Muscle layer of duodenum (tissue), 2 donors: ENCODE data around the gene CLEC4G.
A peak's percentile ranks its signal among the peaks of the same experiment; 100 is the strongest.

Experiments used
- H3K27ac ChIP-seq: one replicate; pipeline ENCODE4 v1.7.0; 2013; ENCODE audit warnings: mild to moderate bottlenecking, low read length
- H3K27me3 ChIP-seq: one replicate; pipeline ENCODE4 v1.7.0; 2013; ENCODE audit warnings: low read depth, mild to moderate bottlenecking, control low read depth, low read length
- H3K36me3 ChIP-seq, 2 donors: one replicate each; pipeline ENCODE4 v1.7.0; 2013; ENCODE audit warnings: low read length in 2 of 2, control low read depth in 1 of 2, mild to moderate bottlenecking in 1 of 2; ENCODE audit not compliant: insufficient read depth in 2 of 2, control insufficient read depth in 1 of 2
- H3K4me1 ChIP-seq, 2 donors: one replicate each; pipeline ENCODE4 v1.7.0; 2013; ENCODE audit warnings: low read length in 2 of 2, mild to moderate bottlenecking in 2 of 2, control low read depth in 1 of 2, moderate library complexity in 1 of 2; ENCODE audit not compliant: insufficient read depth in 2 of 2, control insufficient read depth in 1 of 2
- H3K4me3 ChIP-seq, 2 donors: one replicate each; pipeline ENCODE4 v1.7.0; 2013; ENCODE audit warnings: low read length in 2 of 2, low read depth in 1 of 2, mild to moderate bottlenecking in 1 of 2
- H3K9me3 ChIP-seq, 2 donors: one replicate each; pipeline ENCODE4 v1.7.0; 2013; ENCODE audit warnings: low read length in 2 of 2, control low read depth in 1 of 2, mild to moderate bottlenecking in 1 of 2; ENCODE audit not compliant: control insufficient read depth in 1 of 2
- donor health status: healthy.

The CLEC4G gene

GRCh38 chr19:7718668-7719067 lies 13.2 kb downstream of the CLEC4G start:
- Histone ChIP-seq H3K27ac (no peak overlapping the region), H3K36me3 (no peaks in the 10 kb centered on the region), H3K4me3 (no peak overlapping the region), H3K4me1 (no peaks in the 10 kb centered on the region), H3K27me3 (no peaks in the 10 kb centered on the region), H3K9me3 (peaks cover 3 to 5% of the 10 kb centered on the region in 2 donors)

- peaks cover 3 to 5% of the 10 kb centered on the region in 2 donors for H3K9me3 ChIP-seq
- no peak overlapping the region for H3K27ac ChIP-seq
- H3K4me1 ChIP-seq = no peaks in the 10 kb centered on the region
- no peaks in the 10 kb centered on the region for H3K36me3 ChIP-seq
- no peaks in the 10 kb centered on the region for H3K27me3 ChIP-seq
- no peak overlapping the region for H3K4me3 ChIP-seq
Measured at GRCh38 chr19:7716762-7717161, 15.1 kb downstream of the CLEC4G start.

- Histone ChIP-seq H3K36me3 (no peaks in the 10 kb centered on the region), H3K27ac (no peak overlapping the region), H3K9me3 (peaks cover 3 to 5% of the 10 kb centered on the region in 2 donors), H3K4me3 (no peak overlapping the region), H3K4me1 (no peaks in the 10 kb centered on the region), H3K27me3 (no peaks in the 10 kb centered on the region)
Measured at GRCh38 chr19:7715671-7716070, 16.2 kb downstream of the CLEC4G start.

GRCh38 chr19:7710616-7711015 lies 21.3 kb downstream of the CLEC4G start:
- Histone ChIP-seq H3K27me3 (no peaks in the 10 kb centered on the region), H3K4me1 (no peaks in the 10 kb centered on the region)

GRCh38 chr19:7709932-7710460 lies 21.9 kb downstream of the CLEC4G start:
- Histone ChIP-seq H3K9me3 (no peaks in the 10 kb centered on the region), H3K27ac (no peak overlapping the region), H3K4me3 (no peak overlapping the region), H3K36me3 (no peaks in the 10 kb centered on the region), H3K4me1 (no peaks in the 10 kb centered on the region), H3K27me3 (no peaks in the 10 kb centered on the region)

More at GRCh38 chr19:7710616-7711015, 21.3 kb downstream of the CLEC4G start:
- Histone ChIP-seq H3K27ac (no peak overlapping the region), H3K4me3 (no peak overlapping the region), H3K36me3 (no peaks in the 10 kb centered on the region), H3K9me3 (no peaks in the 10 kb centered on the region)

GRCh38 chr19:7706955-7707456 lies 24.9 kb downstream of the CLEC4G start:
- peak overlapping the region; percentile 23 for H3K27ac ChIP-seq
- H3K27me3 ChIP-seq = no peaks in the 10 kb centered on the region
- no peaks in the 10 kb centered on the region for H3K36me3 ChIP-seq
- H3K9me3 ChIP-seq = no peaks in the 10 kb centered on the region
- H3K4me3 ChIP-seq = no peak overlapping the region
- H3K4me1 ChIP-seq = no peaks in the 10 kb centered on the region

- H3K4me3 ChIP-seq = no peak overlapping the region
- no peaks in the 10 kb centered on the region for H3K9me3 ChIP-seq
- H3K4me1 ChIP-seq = no peaks in the 10 kb centered on the region
- H3K27me3 ChIP-seq = no peaks in the 10 kb centered on the region
- no peaks in the 10 kb centered on the region for H3K36me3 ChIP-seq
- H3K27ac ChIP-seq = peak overlapping the region; percentile 23
Measured at GRCh38 chr19:7706188-7706954, 25.5 kb downstream of the CLEC4G start.

- Histone ChIP-seq H3K9me3 (no peaks in the 10 kb centered on the region), H3K27me3 (no peaks in the 10 kb centered on the region), H3K4me3 (no peak overlapping the region), H3K4me1 (no peaks in the 10 kb centered on the region), H3K36me3 (no peaks in the 10 kb centered on the region), H3K27ac (no peak overlapping the region)
Measured at GRCh38 chr19:7705387-7706187, 26.3 kb downstream of the CLEC4G start.

- no peaks in the 10 kb centered on the region for H3K27me3 ChIP-seq
- H3K4me1 ChIP-seq = no peaks in the 10 kb centered on the region
- H3K27ac ChIP-seq = no peak overlapping the region
- H3K36me3 ChIP-seq = no peaks in the 10 kb centered on the region
- H3K4me3 ChIP-seq = no peak overlapping the region
- H3K9me3 ChIP-seq = no peaks in the 10 kb centered on the region
Measured at GRCh38 chr19:7704280-7705060, 27.4 kb downstream of the CLEC4G start.

GRCh38 chr19:7703332-7703731 lies 28.6 kb downstream of the CLEC4G start:
- Histone ChIP-seq H3K27ac (no peak overlapping the region), H3K4me3 (no peak overlapping the region), H3K9me3 (no peaks in the 10 kb centered on the region), H3K27me3 (peaks cover 1% of the 10 kb centered on the region), H3K4me1 (no peaks in the 10 kb centered on the region), H3K36me3 (no peaks in the 10 kb centered on the region)
